Right ventricle myocardium superior (tissue), 1 donor: ENCODE data around the gene CERS2. TPM values are rescaled to one million over a fixed set of nuclear protein-coding genes. Genes with fewer than 3 reads are reported as not detected.
A peak's percentile ranks its signal among the peaks of the same experiment; 100 is the strongest.

Source experiments
- ATAC-seq: fragments of 200-7000 bp; cut with Tn5 transposase; one replicate; pipeline ENCODE4 v1.9.1; 2020; ENCODE audit warnings: mild to moderate bottlenecking; ENCODE audit not compliant: poor library complexity
- DNase-seq: peaks from one replicate; pipeline ENCODE4 v3.0.0-alpha.2; 2020
- intact Hi-C: fragments of 100-400 bp; cut with DNase I; formaldehyde crosslinking; loops from one replicate; pipeline ENCODE4 v1.11.2; 2022
- total RNA-seq: library from RNA; stranded (reverse); fragmentation: NEBNext Ultra II Directional; extraction: Animal tissue kit (Norgen Biotek cat#: 25700); gene quantifications from one replicate; pipeline ENCODE4 v1.2.1, GENCODE V29; 2021
- donor health status: DM: no; HTN: yes; CAD: no; lungs with severe emphysema.

The CERS2 gene
- total RNA-seq, 1 donor from 2014 or later, result 82.5 TPM

GRCh38 chr1:150999926-151000325, 25.3 kb upstream of the CERS2 start:
- DNase-seq (no peak), ATAC-seq (no peak)
- intact Hi-C loops, result no loop called here

- ATAC-seq, result no peak
- intact Hi-C loops, result no loop called here
- DNase-seq, result no peak
Observed at GRCh38 chr1:150999051-150999674, 24.5 kb upstream of the CERS2 start.

- intact Hi-C loops, result no loop called here
- no peak for ATAC-seq
- no peak for DNase-seq
Observed at GRCh38 chr1:150997949-150998348, 23.3 kb upstream of the CERS2 start.

- DNase-seq (no peak), ATAC-seq (no peak)
- intact Hi-C loops, result no loop called here
Observed at GRCh38 chr1:150997126-150997872, 22.7 kb upstream of the CERS2 start.

- intact Hi-C loops, result no loop called here
Observed at GRCh38 chr1:150995896-150996295, 21.3 kb upstream of the CERS2 start.

GRCh38 chr1:150995460-150995859, 20.8 kb upstream of the CERS2 start:
- intact Hi-C loops, result no loop called here
- DNase-seq (no peak), ATAC-seq (peak; percentile 20)

More at GRCh38 chr1:150995896-150996295, 21.3 kb upstream of the CERS2 start:
- peak; percentile 58 for DNase-seq
- ATAC-seq, result peak; percentile 68

GRCh38 chr1:150994248-150994647, 19.6 kb upstream of the CERS2 start:
- intact Hi-C loops, result no loop called here
- DNase-seq (no peak), ATAC-seq (no peak)

- ATAC-seq, result no peak
- no peak for DNase-seq
- intact Hi-C loops, result no loop called here
Observed at GRCh38 chr1:150992626-150993025, 18.0 kb upstream of the CERS2 start.

GRCh38 chr1:150987924-150988323, 13.3 kb upstream of the CERS2 start:
- intact Hi-C loops, result no loop called here
- no peak for DNase-seq
- ATAC-seq, result no peak

- no peak for ATAC-seq
- intact Hi-C loops, result no loop called here
- no peak for DNase-seq
Observed at GRCh38 chr1:150985179-150985825, 10.7 kb upstream of the CERS2 start.

- DNase-seq, result peak; percentile 24
- intact Hi-C loops, result no loop called here
- no peak for ATAC-seq
Observed at GRCh38 chr1:150981805-150982712, 7.4 kb upstream of the CERS2 start, which contains the start of gene ANXA9. ANXA9 (plus strand) TSS chr1:150982292; CDS start chr1:150983106, 814 bp downstream.

GRCh38 chr1:150981177-150981804, 6.7 kb upstream of the CERS2 start:
- intact Hi-C loops, result no loop called here

GRCh38 chr1:150979092-150980056, 4.7 kb upstream of the CERS2 start:
- DNase-seq (peak; percentile 88), ATAC-seq (peak; percentile 52)
- intact Hi-C loops, result no loop called here

More at GRCh38 chr1:150981177-150981804, 6.7 kb upstream of the CERS2 start:
- DNase-seq, result peak; percentile 1
- no peak for ATAC-seq

- intact Hi-C loops, result no loop called here
- ATAC-seq (peak; percentile 65), DNase-seq (peak; percentile 91)
Observed at GRCh38 chr1:150976879-150977694, 2.5 kb upstream of the CERS2 start.

- ATAC-seq, result no peak
- intact Hi-C loops, result no loop called here
- no peak for DNase-seq
Observed at GRCh38 chr1:150976401-150976821, 1.8 kb upstream of the CERS2 start.

GRCh38 chr1:150973836-150974579, 627 bp downstream of the CERS2 start:
- ATAC-seq (peak; percentile 8), DNase-seq (peak; percentile 62)
- intact Hi-C loops, result no loop called here
